Loucy (cell line): Measurements from ENCODE around the gene AMFR.

Experiments used
- H2AFZ ChIP-seq: fragments of 200-600 bp; sonication (generic); 2 replicates; pipeline ENCODE4 v1.6.0; 2016; ENCODE audit warnings: antibody characterized with exemption, mild to moderate bottlenecking, low read length, moderate library complexity
- H3F3A ChIP-seq: fragments of 200-600 bp; 2 replicates; pipeline ENCODE4 v1.6.0; 2016; ENCODE audit warnings: antibody characterized with exemption, low read depth, mild to moderate bottlenecking
- H3K27me3 ChIP-seq: fragments of 200-600 bp; sonication (generic); 2 replicates; pipeline ENCODE4 v1.6.1; 2014; ENCODE audit warnings: low read length, mild to moderate bottlenecking; ENCODE audit not compliant: insufficient read depth, poor library complexity, severe bottlenecking
- H3K36me3 ChIP-seq: fragments of 200-600 bp; sonication (generic); 2 replicates; pipeline ENCODE4 v1.6.1; 2016; ENCODE audit warnings: low read length; ENCODE audit not compliant: insufficient read depth
- H3K4me1 ChIP-seq: fragments of 200-600 bp; sonication (generic); 2 replicates; pipeline ENCODE4 v1.5.1; 2014; ENCODE audit warnings: low read length, mild to moderate bottlenecking; ENCODE audit not compliant: insufficient read depth, poor library complexity, severe bottlenecking
- H3K4me2 ChIP-seq: fragments of 200-600 bp; sonication (generic); 2 replicates; pipeline ENCODE4 v1.6.0; 2014; ENCODE audit warnings: antibody characterized with exemption, low read length, low read depth, mild to moderate bottlenecking; ENCODE audit not compliant: poor library complexity, severe bottlenecking
- H3K4me3 ChIP-seq: fragments of 200-600 bp; sonication (generic); 2 replicates; pipeline ENCODE4 v1.5.1; 2014; ENCODE audit warnings: low read length, mild to moderate bottlenecking, mixed read lengths; ENCODE audit not compliant: poor library complexity, severe bottlenecking
- H3K79me2 ChIP-seq: fragments of 200-600 bp; sonication (generic); 2 replicates; pipeline ENCODE4 v1.6.1; 2014; ENCODE audit warnings: low read length; ENCODE audit not compliant: insufficient read depth
- H3K9ac ChIP-seq: fragments of 200-600 bp; sonication (generic); 2 replicates; pipeline ENCODE4 v1.6.0; 2014; ENCODE audit warnings: mild to moderate bottlenecking, low read depth, low read length, moderate library complexity; ENCODE audit not compliant: poor library complexity, severe bottlenecking
- H3K9me2 ChIP-seq: fragments of 200-600 bp; sonication (generic); replicated peaks from 2 replicates; pipeline ENCODE4 v1.6.1; 2016; ENCODE audit warnings: low read depth, low read length, mixed read lengths
- H3K9me3 ChIP-seq: fragments of 200-600 bp; sonication (generic); 2 replicates; pipeline ENCODE4 v1.6.1; 2014; ENCODE audit warnings: mild to moderate bottlenecking, antibody characterized with exemption, low read length, low read depth; ENCODE audit not compliant: insufficient read depth
- H4K20me1 ChIP-seq: fragments of 200-600 bp; sonication (generic); 2 replicates; pipeline ENCODE4 v1.6.0; 2014; ENCODE audit warnings: antibody characterized with exemption, low read length, mild to moderate bottlenecking; ENCODE audit not compliant: insufficient read depth, poor library complexity, severe bottlenecking
- EZH2phosphoT487 ChIP-seq: fragments of 200-600 bp; IDR thresholded peaks from 2 replicates; pipeline ENCODE4 v1.6.1; 2018; ENCODE audit warnings: antibody characterized with exemption, mild to moderate bottlenecking, moderate library complexity, borderline replicate concordance
- TF ChIP-seq, protein P1 (sequence below): fragments of 200-600 bp; sonication (generic); conservative IDR thresholded peaks from 2 replicates; pipeline ENCODE4 v1.5.1; 2014; ENCODE audit warnings: mild to moderate bottlenecking, antibody characterized with exemption, low read length

Gene AMFR

DNA sequence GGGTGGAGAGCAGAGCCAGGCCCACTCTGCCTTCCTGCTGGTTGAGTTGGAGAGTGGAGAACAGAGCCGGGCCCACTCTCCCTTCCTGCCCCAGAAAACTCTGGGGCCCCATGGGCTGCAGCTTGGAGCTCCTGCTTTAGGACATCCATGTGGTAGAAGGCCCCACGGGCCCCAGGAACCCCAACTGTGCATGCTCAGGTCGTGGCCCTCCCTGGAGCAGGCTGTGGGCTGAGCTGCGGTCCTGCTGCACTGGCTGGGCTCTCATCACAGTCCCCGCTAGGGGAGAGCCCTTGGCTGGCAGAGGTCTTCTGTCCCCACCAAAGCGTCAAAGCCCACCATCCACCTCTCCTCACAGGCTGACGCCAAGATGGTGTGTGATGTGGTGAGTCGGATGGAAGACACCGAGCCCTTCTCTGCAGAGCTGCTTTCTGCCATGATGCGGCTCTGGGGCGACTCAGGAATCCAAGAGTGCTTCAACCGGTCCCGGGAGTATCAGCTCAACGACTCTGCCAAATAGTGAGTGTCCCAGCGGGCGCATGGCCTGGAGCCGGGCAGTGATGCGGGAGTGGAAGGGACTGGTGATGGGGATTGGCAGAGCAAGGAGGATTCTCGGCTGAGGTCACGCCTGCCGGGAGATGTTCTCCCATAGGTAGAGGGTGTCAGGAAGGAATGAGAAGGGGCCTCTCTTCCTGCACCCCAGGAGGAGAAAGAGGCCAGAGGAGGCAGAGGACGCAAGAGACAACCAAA is 96.9 kb downstream of the AMFR start:
- no peaks in the 10 kb centered on the region for H3F3A ChIP-seq
- no peaks in the 10 kb centered on the region for H3K27me3 ChIP-seq
- no peaks in the 10 kb centered on the region for H4K20me1 ChIP-seq

DNA sequence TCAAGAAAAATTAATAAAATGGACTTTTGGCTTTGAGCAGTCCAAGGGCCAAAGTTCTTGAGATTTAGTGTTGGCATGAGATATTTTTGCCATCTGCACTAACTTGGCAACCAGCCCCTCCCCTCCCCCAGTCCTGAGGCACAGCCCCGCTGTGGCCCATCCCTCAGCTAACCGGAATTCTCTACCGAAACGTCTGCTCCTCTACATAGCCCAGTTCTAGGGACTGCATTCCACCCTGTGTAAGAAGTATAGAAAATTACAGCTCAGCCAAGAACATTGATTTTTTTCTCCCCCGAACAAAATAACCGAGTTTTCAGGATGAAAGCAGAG is 97.5 kb downstream of the AMFR start:
- H3K36me3 ChIP-seq, result no peaks in the 10 kb centered on the region
- H3K9me3 ChIP-seq, result no peaks in the 10 kb centered on the region
- no peak overlapping the region for H3K9ac ChIP-seq
- peaks cover 4% of the 10 kb centered on the region for H3K4me1 ChIP-seq
- H3K79me2 ChIP-seq, result no peaks in the 10 kb centered on the region
- H3K9me2 ChIP-seq, result no peaks in the 10 kb centered on the region
- no peak for TF ChIP-seq EZH2phosphoT487
- TF ChIP-seq, protein P1, sequence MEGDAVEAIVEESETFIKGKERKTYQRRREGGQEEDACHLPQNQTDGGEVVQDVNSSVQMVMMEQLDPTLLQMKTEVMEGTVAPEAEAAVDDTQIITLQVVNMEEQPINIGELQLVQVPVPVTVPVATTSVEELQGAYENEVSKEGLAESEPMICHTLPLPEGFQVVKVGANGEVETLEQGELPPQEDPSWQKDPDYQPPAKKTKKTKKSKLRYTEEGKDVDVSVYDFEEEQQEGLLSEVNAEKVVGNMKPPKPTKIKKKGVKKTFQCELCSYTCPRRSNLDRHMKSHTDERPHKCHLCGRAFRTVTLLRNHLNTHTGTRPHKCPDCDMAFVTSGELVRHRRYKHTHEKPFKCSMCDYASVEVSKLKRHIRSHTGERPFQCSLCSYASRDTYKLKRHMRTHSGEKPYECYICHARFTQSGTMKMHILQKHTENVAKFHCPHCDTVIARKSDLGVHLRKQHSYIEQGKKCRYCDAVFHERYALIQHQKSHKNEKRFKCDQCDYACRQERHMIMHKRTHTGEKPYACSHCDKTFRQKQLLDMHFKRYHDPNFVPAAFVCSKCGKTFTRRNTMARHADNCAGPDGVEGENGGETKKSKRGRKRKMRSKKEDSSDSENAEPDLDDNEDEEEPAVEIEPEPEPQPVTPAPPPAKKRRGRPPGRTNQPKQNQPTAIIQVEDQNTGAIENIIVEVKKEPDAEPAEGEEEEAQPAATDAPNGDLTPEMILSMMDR, result no peak
- no peaks in the 10 kb centered on the region for H4K20me1 ChIP-seq
- H2AFZ ChIP-seq, result no peak overlapping the region
- H3K4me2 ChIP-seq, result no peak overlapping the region
- no peak overlapping the region for H3K4me3 ChIP-seq
- no peaks in the 10 kb centered on the region for H3K27me3 ChIP-seq
- no peaks in the 10 kb centered on the region for H3F3A ChIP-seq

More for the DNA sequence above, 96.9 kb downstream of the AMFR start:
- no peak overlapping the region for H3K4me3 ChIP-seq
- H3K9me2 ChIP-seq, result no peaks in the 10 kb centered on the region
- H3K4me2 ChIP-seq, result no peak overlapping the region
- H3K36me3 ChIP-seq, result no peaks in the 10 kb centered on the region
- TF ChIP-seq EZH2phosphoT487, result no peak
- TF ChIP-seq, protein P1, result no peak
- no peak overlapping the region for H2AFZ ChIP-seq
- no peak overlapping the region for H3K9ac ChIP-seq
- H3K79me2 ChIP-seq, result no peaks in the 10 kb centered on the region
- peaks cover 4% of the 10 kb centered on the region for H3K4me1 ChIP-seq
- no peaks in the 10 kb centered on the region for H3K9me3 ChIP-seq

DNA sequence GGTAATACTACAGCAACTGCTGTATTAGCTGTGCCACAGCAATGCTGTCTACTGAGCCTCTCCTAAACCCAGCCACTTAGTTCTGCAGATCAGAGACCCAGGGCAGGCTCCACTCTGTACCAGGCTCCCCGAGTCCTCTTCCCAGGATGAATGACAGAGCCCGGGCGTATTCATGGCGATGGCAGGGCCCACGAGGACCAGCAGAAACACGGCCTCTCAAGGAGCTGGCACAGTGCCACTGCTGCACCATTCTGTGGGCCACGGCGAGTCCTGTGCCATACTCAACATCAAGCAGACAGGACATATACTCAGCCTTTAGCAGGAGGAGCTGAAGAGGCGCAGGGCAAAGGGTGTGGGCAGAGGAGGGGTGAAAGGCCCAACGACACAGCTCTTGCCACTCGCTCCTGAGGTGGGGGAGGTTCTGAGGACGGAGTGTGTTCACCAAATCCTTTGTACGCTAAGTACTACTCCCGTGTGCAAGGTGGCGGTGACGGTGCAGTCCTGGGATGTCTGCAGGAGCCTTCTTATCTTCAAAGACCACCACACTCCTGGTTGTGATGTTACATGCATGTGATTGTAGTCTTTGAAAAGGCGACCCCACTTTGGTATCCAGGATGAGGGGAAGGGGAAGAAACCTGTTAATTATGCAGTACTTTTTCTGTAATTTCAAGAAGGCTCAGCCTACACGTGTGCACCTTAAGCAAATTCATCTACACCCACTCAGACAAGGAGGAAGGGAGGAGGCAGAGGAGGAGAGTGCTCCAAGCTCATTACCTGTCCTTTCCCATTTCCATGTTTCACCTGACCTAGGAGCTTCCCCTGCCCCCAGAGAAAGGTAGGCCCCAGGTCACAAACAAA is 98.0 kb downstream of the AMFR start:
- Histone ChIP-seq H3K4me1 (peaks cover 8% of the 10 kb centered on the region), H2AFZ (no peak overlapping the region), H3K36me3 (no peaks in the 10 kb centered on the region), H3K4me2 (no peak overlapping the region), H3K9me3 (no peaks in the 10 kb centered on the region), H3K79me2 (no peaks in the 10 kb centered on the region), H3K27me3 (no peaks in the 10 kb centered on the region), H3K4me3 (no peak overlapping the region), H3K9ac (no peak overlapping the region), H4K20me1 (no peaks in the 10 kb centered on the region), H3K9me2 (no peaks in the 10 kb centered on the region), H3F3A (no peaks in the 10 kb centered on the region)
- TF ChIP-seq EZH2phosphoT487, result no peak
- TF ChIP-seq, protein P1, result no peak
